Muscle of arm (tissue), 12 donors: ENCODE data around the gene NCKAP1. TPM values are rescaled to one million over a fixed set of nuclear protein-coding genes. Genes with fewer than 3 reads are reported as not detected.
"Not testable (repeated sequence)": the region's sequence is repeated elsewhere in the genome, so short reads cannot be mapped to it uniquely, and the experiment has no call there.

ENCODE experiments used
- DNase-seq: peaks from one replicate; pipeline ENCODE4 v3.0.0-alpha.2; 2013
- polyA plus RNA-seq, 12 donors: library from polyadenylated mRNA; unstranded; fragments of 120-200 nt; gene quantifications; one replicate each; pipeline ENCODE4 v1.2.1, GENCODE V29; 2013; ENCODE audit not compliant: insufficient read length in 12 of 12

The NCKAP1 gene
- polyA plus RNA-seq, 12 donors = 74.7 to 112 (median 103) TPM; not detected in 1

DNA sequence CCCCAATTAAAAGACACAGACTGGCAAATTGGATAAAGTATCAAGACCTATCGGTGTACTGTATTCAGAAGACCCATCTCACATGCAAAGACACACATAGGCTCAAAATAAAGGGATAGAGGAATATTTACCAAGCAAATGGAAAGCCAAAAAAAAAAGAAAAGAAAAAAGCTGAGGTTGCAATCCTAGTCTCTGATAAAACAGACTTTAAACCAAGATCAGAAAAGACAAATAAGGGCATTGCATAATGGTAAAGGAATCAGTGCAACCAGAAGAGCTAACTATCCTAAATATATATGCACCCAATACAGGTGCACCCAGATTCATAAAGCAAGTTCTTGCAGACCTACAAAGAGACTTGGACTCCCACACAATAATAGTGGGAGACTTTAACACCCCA lies 161.6 kb downstream of the NCKAP1 start:
- not testable (repeated sequence) for DNase-seq

DNA sequence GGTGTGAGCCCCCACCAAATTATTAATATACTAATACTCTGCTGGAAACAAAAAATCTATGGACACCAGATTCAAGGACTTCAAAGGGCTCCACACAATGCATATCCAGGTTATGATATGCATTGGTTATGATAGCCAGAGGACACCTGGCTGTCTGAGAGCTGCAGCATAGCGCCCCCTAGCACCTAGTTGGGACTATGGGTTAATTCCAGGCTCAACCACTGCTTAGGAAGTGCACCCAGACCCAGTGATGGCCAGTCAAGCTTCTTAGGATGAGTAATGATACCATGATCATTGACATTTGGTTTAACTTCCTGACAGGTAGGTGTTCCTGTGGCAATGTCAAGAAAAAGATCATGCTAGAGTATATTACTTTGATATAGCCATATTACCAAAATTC lies 168.0 kb downstream of the NCKAP1 start:
- no peak for DNase-seq

GRCh38 chr2:182868054-182868796 lies 170.0 kb downstream of the NCKAP1 start:
- no peak for DNase-seq

- DNase-seq = no peak
These were observed 170.7 kb downstream of the NCKAP1 start for GRCh38 chr2:182867426-182868053.

DNA sequence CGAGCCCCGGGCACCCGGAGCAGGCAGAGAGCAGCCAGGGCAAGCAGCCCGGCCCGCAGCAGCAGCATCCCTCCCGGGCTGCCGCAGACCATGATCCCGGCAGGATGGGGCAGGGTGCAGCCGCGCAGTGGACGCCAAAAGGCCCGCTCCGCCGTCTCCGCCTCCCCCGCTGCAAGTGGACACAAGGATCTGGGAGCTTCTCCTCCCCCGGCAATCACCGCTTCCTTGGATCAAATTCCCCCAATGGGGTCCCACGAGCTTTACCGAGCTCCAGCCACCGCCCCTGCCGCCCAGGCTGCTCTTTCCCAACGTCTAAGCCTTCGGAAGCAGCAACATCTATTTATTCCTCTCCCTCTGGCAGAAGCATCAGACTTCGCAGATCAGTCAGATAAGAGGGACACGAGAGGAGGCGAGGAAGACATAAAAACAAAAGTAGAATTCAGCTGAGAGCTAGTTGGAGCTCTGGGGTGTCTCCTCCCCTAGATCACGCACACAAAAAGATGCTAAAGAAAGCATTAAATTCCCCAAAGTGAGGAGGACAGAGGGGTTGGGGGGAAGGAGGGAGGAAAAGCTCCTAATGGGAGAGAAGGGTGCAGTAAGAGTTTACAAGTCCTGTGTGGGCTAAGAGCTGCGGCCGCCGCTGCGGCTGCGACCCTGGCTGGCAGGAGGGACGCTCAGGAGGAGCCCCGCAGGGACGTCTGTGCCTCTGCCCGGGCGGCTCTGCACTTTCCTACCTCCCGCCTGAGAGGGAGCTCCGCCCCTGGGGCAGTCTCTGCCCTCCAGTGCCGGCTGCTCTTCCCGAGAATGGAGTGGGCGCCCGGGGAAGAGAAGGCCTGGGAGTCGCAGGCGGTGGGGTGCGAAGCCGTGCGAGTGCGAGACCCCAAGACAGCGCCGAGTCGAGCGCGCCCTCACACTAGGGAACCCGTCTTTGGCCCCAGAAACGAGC lies 171.5 kb downstream of the NCKAP1 start, which contains the start of gene FRZB:
Gene FRZB, minus strand, starts transcription at position 177 of the 946 bp plus-strand sequence. Its CDS starts 85 bp downstream, at position 92.
- DNase-seq = peak; percentile 78

GRCh38 chr2:182866095-182866460 lies 172.2 kb downstream of the NCKAP1 start:
- peak; percentile 10 for DNase-seq

DNA sequence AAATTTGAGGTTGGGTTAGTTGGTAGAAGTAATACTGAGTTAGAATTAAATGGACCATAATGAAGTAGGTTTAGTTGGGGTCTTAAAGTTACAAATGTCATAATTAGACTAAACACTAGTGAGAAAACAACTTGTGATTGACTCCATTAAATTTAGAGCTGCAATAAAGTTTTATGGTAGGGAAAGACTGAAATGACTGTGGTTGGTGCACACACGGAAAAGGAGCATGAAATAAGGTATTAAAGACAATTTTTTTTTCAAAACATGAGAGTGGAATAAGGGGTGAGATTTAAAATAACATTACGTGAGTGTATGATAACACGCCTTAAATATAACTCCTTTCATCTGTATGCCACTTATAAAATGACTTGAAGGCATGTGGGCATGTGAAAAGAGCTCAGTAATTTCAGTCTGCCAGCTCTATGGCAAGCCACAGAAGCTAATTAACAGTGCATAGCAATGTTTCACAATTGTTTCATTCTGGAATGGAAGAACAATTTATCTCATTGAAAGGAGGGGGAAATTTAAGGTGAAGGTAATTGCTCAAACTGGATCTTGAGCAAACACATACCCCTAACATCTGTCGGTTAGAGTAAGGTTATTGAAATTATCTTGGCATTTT lies 173.2 kb downstream of the NCKAP1 start:
- no peak for DNase-seq

DNA sequence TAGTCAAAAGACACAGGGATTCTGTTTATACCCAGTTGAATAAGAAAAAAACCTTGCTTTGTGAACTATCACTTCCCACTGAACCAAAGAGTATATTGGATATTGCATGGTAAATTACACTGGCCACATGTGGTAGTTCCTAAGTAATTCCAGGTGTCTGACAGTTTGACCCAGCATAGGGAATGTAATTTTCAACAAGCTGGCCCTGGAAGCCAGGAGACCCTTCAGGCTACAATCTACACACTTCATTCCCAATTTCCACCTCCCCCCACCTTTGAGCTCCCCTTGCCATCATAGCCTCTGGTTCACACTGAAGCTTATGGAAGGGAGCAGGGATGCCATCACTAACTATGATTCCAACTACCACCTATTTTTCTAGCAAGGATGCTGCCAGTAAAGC lies 174.6 kb downstream of the NCKAP1 start:
- no peak for DNase-seq

DNA sequence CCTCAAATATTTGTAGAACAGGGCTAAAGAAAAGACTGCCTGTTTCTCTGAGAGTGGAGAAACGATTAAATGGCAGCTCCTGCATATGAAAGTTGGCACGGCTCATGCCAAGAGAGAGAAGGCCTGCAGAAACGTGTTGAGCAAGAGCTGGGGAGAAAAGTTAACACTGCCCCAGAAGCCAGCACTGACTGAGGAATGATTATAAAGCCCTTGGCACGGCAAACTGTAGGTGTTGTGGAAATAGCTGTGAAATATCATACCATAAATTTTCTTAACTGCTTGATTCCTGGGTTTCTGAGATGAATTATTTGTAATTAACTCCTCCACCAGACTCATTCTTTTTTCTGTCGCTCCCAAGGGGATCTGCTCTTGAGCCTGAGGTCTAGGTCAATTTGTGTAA lies 176.2 kb downstream of the NCKAP1 start:
- no peak for DNase-seq

DNA sequence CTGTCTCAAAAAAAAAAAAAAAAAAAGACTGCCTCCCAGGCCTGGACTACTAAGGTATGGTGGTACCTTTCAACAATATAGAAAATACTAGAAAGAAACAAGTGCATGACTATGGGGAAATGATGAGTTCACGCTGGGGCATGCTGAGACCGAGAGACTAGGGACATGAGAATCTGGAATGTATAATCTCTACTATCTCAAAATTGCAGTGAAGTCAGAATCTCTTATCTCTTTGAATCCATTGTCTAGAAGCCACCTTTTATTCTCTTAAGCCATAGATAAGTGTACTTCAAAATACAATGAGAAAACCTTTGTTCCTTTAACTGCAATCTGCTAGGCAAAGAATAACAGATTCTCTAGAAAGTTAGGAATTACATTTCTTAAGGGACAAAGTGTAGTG lies 177.4 kb downstream of the NCKAP1 start:
- no peak for DNase-seq

Other genes starting within 250 kb of the NCKAP1 start
- 10 to 100 TPM in 6 of 12 donors, 1 to 10 TPM in 5, not detected in 1; 4.2 to 49.4 (median 13.1) TPM for gene FRZB, start 171.8 kb downstream of the NCKAP1 start, polyA plus RNA-seq
- 1 to 10 TPM in 11 of 12 donors, not detected in 1; 1.9 to 6.9 (median 2.8) TPM for gene DUSP19, start 40.3 kb upstream of the NCKAP1 start, polyA plus RNA-seq
- gene NUP35, start 86.0 kb upstream of the NCKAP1 start, polyA plus RNA-seq = 10 to 100 TPM in 11 of 12 donors, not detected in 1; 12.7 to 19.4 (median 16.4) TPM